ENCODE measurements around the gene HSPH1.

- TF ChIP-seq CTCF (IDR thresholded peaks at IDR 0.05; ENCODE audit: low read depth, low read length, missing input control) (no peak), MAX (IDR thresholded peaks at IDR 0.05) (no peak), YY1 (IDR thresholded peaks at IDR 0.05) (no peak), JUND (IDR thresholded peaks at IDR 0.05) (no peak), REST (IDR thresholded peaks at IDR 0.05) (no peak), TAF1 (conservative IDR thresholded peaks at IDR 0.05) (no peak), SP1 (IDR thresholded peaks at IDR 0.05) (no peak), RAD21 (IDR thresholded peaks at IDR 0.05) (no peak)
Observed at GRCh38 chr13:31105020-31105795, 56.5 kb downstream of the HSPH1 start.
